ENCODE measurements around the gene ZRSR2.

The ZRSR2 gene

GRCh38 chrX:15854712-15855567 lies 64.7 kb downstream of the ZRSR2 start, which contains the start of gene AP1S2:
Gene AP1S2, minus strand, starts transcription at chrX:15854813. Its CDS starts 2,289 bp downstream, at chrX:15852524.
- peak; percentile 68 to 77 for DNase-seq

GRCh38 chrX:15855568-15856221 lies 65.4 kb downstream of the ZRSR2 start:
- no peak for DNase-seq

- DNase-seq = no peak
Observed at GRCh38 chrX:15856222-15856587, 65.9 kb downstream of the ZRSR2 start.

GRCh38 chrX:15856636-15857035 lies 66.4 kb downstream of the ZRSR2 start:
- DNase-seq = peak in 1 of 2 experiments; percentile 5

- no peak for DNase-seq
Observed at GRCh38 chrX:15858051-15858450, 67.8 kb downstream of the ZRSR2 start.

GRCh38 chrX:15860921-15861320 lies 70.6 kb downstream of the ZRSR2 start:
- no peak for DNase-seq

GRCh38 chrX:15864023-15864422 lies 73.7 kb downstream of the ZRSR2 start:
- DNase-seq = no peak

- DNase-seq = no peak
Observed at GRCh38 chrX:15864629-15865028, 74.3 kb downstream of the ZRSR2 start.

- DNase-seq = no peak
Observed at GRCh38 chrX:15866147-15866546, 75.9 kb downstream of the ZRSR2 start.

- no peak for DNase-seq
Observed at GRCh38 chrX:15869695-15870094, 79.4 kb downstream of the ZRSR2 start.

GRCh38 chrX:15870310-15870709 lies 80.0 kb downstream of the ZRSR2 start:
- no peak for DNase-seq

Data from SHP77 (cell line).